GM04504 (cell line): ENCODE measurements around the gene AP1M1.

Source experiments
- DNase-seq: peaks from one replicate; pipeline ENCODE4 v3.0.0-alpha.2; 2012; ENCODE audit warnings: low read depth

AP1M1 gene

GRCh38 chr19:16208064-16208759, 10.5 kb downstream of the AP1M1 start:
- DNase-seq, result no peak

- DNase-seq, result no peak
Observed at GRCh38 chr19:16208847-16209665, 11.3 kb downstream of the AP1M1 start.

GRCh38 chr19:16210168-16210567, 12.5 kb downstream of the AP1M1 start:
- no peak for DNase-seq

GRCh38 chr19:16213076-16213475, 15.4 kb downstream of the AP1M1 start:
- DNase-seq, result no peak

GRCh38 chr19:16216744-16217670, 19.3 kb downstream of the AP1M1 start:
- no peak for DNase-seq

GRCh38 chr19:16217716-16218451, 20.2 kb downstream of the AP1M1 start:
- DNase-seq, result no peak

GRCh38 chr19:16218851-16219250, 21.1 kb downstream of the AP1M1 start:
- no peak for DNase-seq

- no peak for DNase-seq
Observed at GRCh38 chr19:16222806-16223205, 25.1 kb downstream of the AP1M1 start.

- no peak for DNase-seq
Observed at GRCh38 chr19:16223746-16224145, 26.0 kb downstream of the AP1M1 start.

GRCh38 chr19:16224293-16225045, 26.8 kb downstream of the AP1M1 start:
- no peak for DNase-seq

- DNase-seq, result no peak
Observed at GRCh38 chr19:16225279-16226183, 27.8 kb downstream of the AP1M1 start.

- DNase-seq, result no peak
Observed at GRCh38 chr19:16226184-16226591, 28.5 kb downstream of the AP1M1 start.

GRCh38 chr19:16226878-16227836, 29.4 kb downstream of the AP1M1 start:
- no peak for DNase-seq

GRCh38 chr19:16227837-16228636, 30.3 kb downstream of the AP1M1 start:
- DNase-seq, result no peak

- DNase-seq, result no peak
Observed at GRCh38 chr19:16228637-16229321, 31.1 kb downstream of the AP1M1 start.

- no peak for DNase-seq
Observed at GRCh38 chr19:16229322-16229641, 31.6 kb downstream of the AP1M1 start.

- no peak for DNase-seq
Observed at GRCh38 chr19:16232127-16232526, 34.4 kb downstream of the AP1M1 start.
